ENCODE data around the gene ZAP70.

GRCh38 chr2:97784953-97785352 is 71.6 kb downstream of the ZAP70 start:
- no peak for TF ChIP-seq POLR2A (IDR thresholded peaks at IDR 0.05)
- TF ChIP-seq, protein P1, sequence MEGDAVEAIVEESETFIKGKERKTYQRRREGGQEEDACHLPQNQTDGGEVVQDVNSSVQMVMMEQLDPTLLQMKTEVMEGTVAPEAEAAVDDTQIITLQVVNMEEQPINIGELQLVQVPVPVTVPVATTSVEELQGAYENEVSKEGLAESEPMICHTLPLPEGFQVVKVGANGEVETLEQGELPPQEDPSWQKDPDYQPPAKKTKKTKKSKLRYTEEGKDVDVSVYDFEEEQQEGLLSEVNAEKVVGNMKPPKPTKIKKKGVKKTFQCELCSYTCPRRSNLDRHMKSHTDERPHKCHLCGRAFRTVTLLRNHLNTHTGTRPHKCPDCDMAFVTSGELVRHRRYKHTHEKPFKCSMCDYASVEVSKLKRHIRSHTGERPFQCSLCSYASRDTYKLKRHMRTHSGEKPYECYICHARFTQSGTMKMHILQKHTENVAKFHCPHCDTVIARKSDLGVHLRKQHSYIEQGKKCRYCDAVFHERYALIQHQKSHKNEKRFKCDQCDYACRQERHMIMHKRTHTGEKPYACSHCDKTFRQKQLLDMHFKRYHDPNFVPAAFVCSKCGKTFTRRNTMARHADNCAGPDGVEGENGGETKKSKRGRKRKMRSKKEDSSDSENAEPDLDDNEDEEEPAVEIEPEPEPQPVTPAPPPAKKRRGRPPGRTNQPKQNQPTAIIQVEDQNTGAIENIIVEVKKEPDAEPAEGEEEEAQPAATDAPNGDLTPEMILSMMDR (IDR thresholded peaks at IDR 0.05) = no peak

Measured in right lobe of liver (tissue), 4 donors.